Left ventricle myocardium superior (tissue), 1 donor: ENCODE data around the gene MGAT5B. TPM values are rescaled to one million over a fixed set of nuclear protein-coding genes. Genes with fewer than 3 reads are reported as not detected.

Experiments
- ATAC-seq: fragments of 200-7000 bp; cut with Tn5 transposase; one replicate; pipeline ENCODE4 v1.9.1; 2020; ENCODE audit warnings: mild to moderate bottlenecking, moderate library complexity
- DNase-seq: peaks from one replicate; pipeline ENCODE4 v3.0.0-alpha.2; 2020
- intact Hi-C: fragments of 100-400 bp; cut with micrococcal nuclease; formaldehyde crosslinking; loops from one replicate; pipeline ENCODE4 v1.11.0; 2022
- total RNA-seq: library from RNA; stranded (reverse); fragmentation: NEBNext Ultra II Directional; extraction: Animal tissue kit (Norgen Biotek cat#: 25700); gene quantifications from one replicate; pipeline ENCODE4 v1.2.1, GENCODE V29; 2021
- donor health status: DM: no; HTN: yes; CAD: no; lungs with severe emphysema.

The MGAT5B gene
- total RNA-seq, 1 donor from 2014 or later: not detected

- DNase-seq (no peak), ATAC-seq (no peak)
- intact Hi-C loops: no loop called here
Measured at GRCh38 chr17:76938009-76938408, 69.8 kb downstream of the MGAT5B start.

DNA sequence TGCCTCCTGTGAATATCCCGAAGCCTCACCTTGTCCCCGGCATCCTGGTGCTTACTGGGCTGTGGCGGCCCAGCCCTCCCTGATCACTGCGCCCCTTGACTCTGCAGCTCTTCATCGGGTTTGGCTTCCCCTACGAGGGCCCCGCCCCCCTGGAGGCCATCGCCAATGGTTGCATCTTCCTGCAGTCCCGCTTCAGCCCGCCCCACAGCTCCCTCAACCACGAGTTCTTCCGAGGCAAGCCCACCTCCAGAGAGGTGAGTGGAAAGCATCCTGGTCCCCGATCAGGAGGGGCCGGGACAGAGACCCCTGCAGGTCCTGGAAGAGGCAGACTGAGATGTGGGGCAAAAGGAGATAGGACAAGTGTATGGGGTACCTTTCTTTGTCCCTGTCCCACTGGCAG, 72.1 kb downstream of the MGAT5B start:
- no peak for ATAC-seq
- intact Hi-C loops: no loop called here
- DNase-seq: no peak

- intact Hi-C loops: no loop called here
- no peak for ATAC-seq
- no peak for DNase-seq
Measured at GRCh38 chr17:76940738-76941350, 72.6 kb downstream of the MGAT5B start.

DNA sequence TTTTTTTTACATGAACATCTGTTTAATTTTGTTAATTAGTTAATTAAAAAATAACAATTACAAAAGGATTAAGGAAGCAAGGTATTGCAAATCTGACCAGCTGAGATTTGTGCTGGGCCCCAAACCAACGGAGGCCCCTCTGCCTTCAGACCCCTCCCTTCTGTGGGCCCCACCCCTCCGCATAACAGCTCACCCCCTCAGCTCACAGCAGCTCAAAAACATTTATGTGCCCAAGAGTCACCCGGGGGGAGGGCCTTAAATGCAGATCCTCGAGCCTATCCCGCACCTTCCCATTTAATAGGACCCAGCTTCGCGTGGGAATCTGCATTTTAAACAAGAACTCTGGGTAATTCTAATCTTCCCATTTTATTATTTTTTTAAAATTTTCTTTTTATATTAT, 75.0 kb downstream of the MGAT5B start:
- no peak for DNase-seq
- intact Hi-C loops: no loop called here
- no peak for ATAC-seq

DNA sequence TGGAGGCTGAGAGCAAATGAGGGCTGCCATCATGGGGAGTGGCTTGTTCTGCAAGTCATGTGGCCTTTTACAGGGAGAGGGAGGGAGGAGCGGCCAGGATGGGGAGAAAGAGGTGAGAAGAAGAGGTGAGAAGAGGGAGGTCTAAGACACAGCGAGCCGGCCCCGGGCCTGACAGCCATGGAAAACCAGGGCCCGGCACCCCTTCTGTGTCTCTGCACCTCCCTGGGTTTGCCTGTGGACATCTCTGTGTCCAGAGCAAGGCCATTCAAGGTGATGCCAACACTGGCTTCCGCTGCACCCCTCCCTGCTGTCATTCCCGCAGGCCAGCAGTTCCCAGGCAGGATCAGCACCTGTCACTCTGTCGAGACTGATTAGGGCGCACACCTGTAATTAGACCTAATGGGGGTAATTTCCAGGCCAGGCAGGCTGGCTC, 75.6 kb downstream of the MGAT5B start:
- DNase-seq (no peak), ATAC-seq (no peak)
- intact Hi-C loops: no loop called here

DNA sequence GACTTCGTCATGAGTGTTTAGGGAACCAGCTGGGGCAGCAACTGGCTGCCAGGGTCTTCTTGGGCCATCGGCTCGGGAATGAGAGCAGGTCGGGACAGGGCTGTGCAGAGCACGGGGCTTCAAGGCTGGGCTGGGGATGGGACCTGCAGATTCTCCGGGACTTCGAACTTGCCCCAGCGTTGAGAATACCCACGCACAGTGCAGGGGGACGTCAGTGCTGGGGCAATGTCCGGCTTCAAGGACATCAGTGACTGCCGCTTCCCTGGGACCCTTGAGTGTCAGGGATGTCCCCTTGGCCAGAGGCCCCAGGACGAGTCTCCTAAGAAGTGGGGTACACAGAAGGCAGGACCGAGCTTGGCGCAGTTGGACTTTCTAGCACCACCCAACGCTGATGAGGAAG, 76.3 kb downstream of the MGAT5B start:
- no peak for ATAC-seq
- DNase-seq: no peak
- intact Hi-C loops: no loop called here

- ATAC-seq (no peak), DNase-seq (no peak)
- intact Hi-C loops: no loop called here
Measured at GRCh38 chr17:76946111-76946771, 78.0 kb downstream of the MGAT5B start.

- ATAC-seq: no peak
- intact Hi-C loops: no loop called here
Measured at GRCh38 chr17:76946772-76947135, 78.5 kb downstream of the MGAT5B start.

DNA sequence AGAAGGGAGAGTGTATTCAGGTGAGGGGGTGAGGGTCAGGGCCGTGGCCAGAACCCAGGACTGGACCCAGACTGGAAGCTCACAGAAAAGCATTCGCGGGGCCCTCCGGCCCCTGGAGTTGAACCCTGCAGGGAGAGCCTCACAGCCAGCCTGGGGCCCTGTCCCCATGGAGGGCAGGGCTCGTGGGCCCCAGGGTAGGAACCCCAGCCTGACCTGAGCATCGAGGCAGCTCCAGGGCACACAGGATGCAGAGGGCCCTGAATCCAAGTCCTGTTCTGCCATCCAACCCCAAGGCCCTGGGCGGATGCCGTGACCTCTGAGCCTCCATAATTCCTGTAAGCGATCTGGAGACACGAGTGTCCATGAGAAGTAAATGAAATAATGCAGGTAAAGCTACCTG, 79.1 kb downstream of the MGAT5B start:
- intact Hi-C loops: no loop called here
- ATAC-seq (no peak), DNase-seq (no peak)

More at GRCh38 chr17:76946772-76947135, 78.5 kb downstream of the MGAT5B start:
- no peak for DNase-seq

DNA sequence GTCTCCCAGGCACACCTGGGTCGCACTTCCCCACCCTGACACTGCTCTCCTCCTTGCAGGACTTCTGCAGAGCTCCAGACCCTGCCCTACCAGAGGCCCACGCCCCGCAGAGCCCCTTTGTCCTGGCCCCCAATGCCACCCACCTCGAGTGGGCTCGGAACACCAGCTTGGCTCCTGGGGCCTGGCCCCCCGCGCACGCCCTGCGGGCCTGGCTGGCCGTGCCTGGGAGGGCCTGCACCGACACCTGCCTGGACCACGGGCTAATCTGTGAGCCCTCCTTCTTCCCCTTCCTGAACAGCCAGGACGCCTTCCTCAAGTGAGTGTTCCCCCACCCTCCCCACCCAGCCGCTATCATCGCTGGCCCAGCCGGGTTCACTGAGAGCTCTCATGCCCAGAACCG, 79.6 kb downstream of the MGAT5B start:
- ATAC-seq: no peak
- no peak for DNase-seq
- intact Hi-C loops: no loop called here

DNA sequence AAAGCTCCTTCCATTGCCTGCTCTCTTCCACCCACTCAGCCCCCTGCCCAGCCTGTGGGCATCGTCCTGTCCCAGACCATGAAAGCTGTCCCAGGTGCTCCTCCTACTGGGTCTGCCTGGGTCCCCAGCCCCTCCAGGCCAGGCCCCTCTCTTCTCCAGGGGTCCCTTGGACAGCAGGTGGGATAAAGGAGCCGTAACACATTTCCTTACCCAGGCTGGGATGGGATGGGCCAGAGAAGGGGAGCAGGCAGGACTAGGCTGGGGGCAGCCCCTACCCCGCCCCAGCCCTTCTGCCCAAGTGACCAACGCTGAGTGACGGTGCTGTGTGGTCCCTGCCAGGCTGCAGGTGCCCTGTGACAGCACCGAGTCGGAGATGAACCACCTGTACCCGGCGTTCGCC, 80.1 kb downstream of the MGAT5B start:
- no peak for ATAC-seq
- DNase-seq: no peak
- intact Hi-C loops: no loop called here

GRCh38 chr17:76948726-76949342, 80.6 kb downstream of the MGAT5B start:
- intact Hi-C loops: no loop called here
- no peak for DNase-seq
- ATAC-seq: no peak

DNA sequence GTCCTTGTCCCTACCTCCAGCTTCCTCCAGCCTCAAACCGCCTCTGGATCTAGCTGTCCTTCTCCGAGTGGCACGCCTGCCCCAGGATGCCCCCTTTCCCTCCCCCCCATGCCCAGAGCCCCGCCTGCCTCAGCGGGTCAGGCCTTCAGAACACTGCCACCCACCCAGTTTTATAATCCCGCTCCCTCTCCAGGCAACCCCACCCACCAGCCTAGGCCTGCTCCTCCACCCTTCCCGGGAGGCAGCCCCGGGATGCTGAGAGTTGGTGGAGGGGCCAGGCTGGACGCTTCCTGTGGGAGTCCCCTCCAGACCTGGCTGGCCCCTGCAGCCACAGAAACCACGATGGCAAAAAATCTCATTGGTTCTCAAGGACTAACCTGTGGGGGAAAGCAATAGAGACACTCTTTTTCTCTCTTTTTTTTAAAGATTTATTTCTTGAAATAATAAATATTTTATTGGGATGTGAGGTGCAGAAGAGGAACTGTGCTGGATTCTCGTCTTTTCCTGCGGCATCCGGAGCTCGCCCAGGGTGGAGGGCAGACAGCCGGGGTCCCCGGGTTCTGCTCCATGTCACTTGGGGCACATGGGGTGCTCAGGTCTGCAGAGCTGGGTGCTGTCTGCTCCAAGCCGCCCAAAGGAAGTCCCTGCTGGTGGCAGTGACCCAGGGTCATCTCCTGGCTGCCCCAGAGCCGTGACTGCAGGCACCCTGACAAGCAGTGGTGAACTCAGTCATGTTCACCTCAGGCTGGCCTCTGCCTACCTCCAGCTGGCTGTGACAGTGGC, 81.9 kb downstream of the MGAT5B start:
- intact Hi-C loops: no loop called here
- no peak for ATAC-seq
- DNase-seq: no peak

GRCh38 chr17:76951375-76951905, 83.2 kb downstream of the MGAT5B start:
- intact Hi-C loops: no loop called here
- DNase-seq: no peak
- no peak for ATAC-seq

- intact Hi-C loops: no loop called here
- DNase-seq: no peak
Measured at GRCh38 chr17:76952402-76952801, 84.2 kb downstream of the MGAT5B start.

GRCh38 chr17:76953066-76953465, 84.9 kb downstream of the MGAT5B start:
- no peak for ATAC-seq
- intact Hi-C loops: no loop called here
- no peak for DNase-seq

More at GRCh38 chr17:76952402-76952801, 84.2 kb downstream of the MGAT5B start:
- ATAC-seq: no peak

- intact Hi-C loops: no loop called here
- ATAC-seq: no peak
- DNase-seq: no peak
Measured at GRCh38 chr17:76953946-76954345, 85.7 kb downstream of the MGAT5B start.

- intact Hi-C loops: no loop called here
- ATAC-seq: no peak
Measured at GRCh38 chr17:76955191-76955590, 87.0 kb downstream of the MGAT5B start.

DNA sequence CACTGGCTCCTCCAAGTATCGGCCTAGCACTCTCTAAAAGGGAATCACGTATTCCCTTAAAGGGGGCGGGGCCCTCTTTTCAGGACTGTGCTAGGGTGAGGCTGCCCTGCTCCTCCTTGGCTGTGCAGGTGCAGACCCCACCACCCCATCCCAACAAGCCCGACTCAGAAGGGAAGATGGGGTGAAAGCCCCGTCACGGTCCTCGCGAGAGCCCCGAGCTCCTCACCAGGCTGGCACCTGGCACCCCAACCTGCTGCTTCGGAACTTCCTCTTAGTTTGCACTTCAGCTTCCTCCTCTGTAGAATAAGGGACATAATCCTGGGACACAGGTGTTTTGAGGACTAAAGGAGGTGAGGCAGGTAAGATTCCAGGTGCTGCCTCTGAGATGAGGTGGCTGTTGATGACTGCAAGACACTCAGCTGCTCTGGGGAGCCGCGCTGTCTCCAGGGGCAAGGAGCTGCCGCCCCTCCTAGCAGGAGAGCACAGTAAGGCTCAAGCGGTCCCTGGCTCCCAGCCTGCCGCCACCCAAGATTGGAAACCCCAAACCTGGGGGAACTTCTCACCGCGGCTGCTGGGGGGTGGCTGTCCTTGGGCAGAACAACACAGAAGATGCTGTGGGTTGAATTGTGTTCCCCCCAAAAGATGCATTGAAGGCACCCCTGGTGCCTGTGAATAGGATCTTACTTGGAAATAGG, 88.8 kb downstream of the MGAT5B start:
- ATAC-seq: no peak
- DNase-seq: no peak
- intact Hi-C loops: no loop called here

More at GRCh38 chr17:76955191-76955590, 87.0 kb downstream of the MGAT5B start:
- no peak for DNase-seq
